ENCODE results near the gene OR7C1.

DNA sequence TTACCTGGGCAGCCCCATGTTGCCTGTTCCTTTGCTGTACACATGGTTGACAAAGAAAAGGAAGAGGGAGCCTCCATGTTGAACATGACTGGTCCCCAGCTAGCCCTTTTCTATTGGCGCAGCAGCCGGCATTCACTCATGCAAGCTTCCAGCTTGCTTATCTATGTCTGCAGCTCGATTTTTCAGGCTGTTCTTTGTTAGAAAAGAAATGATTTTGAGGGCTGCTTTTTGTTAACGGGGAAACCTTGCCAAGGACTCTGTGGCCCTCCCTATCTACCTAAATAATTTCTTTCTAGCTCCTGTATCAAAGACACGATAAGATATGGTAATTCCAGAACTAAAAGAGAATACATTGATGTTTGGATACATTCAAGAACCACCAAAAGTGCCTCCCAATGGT lies 36.2 kb downstream of the OR7C1 start:
- TF ChIP-seq GATA2 (IDR thresholded peaks at IDR 0.05; ENCODE audit: low read depth, low read length) (no peak), GATA3 (IDR thresholded peaks at IDR 0.05; ENCODE audit: low read depth, low read length) (no peak)
